Measurements from ENCODE around the gene MTHFD2L. TPM values are rescaled to one million over a fixed set of nuclear protein-coding genes. Genes with fewer than 3 reads are reported as not detected.

The MTHFD2L gene
- polyA plus RNA-seq, 1 donor from 2014 or later: 43.5 TPM

DNA sequence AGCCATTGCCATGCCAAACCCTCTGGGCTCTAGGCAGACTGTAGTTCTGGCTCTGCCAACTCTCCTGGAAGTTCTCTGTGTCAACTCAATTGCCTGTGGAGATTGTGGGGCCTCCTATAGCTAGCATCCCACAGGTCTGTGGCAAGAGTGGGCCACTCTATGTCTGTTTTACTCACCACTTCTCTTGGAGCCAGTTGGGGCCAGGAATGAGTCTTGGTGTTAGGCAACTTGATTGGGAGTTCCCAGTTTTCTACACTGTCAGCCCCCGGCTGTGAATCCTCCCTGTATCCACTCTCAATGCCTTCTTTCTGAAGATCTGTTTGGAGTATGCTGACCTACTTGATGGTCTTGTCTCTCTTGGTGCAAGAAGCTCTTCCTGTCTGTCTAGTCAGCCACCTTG lies 102.1 kb downstream of the MTHFD2L start:
- no peak for TF ChIP-seq RAD21 (conservative IDR thresholded peaks at IDR 0.05)
- TF ChIP-seq MXI1 (conservative IDR thresholded peaks at IDR 0.05; ENCODE audit: poor library complexity, severe bottlenecking): no peak
- no peak for TF ChIP-seq EZH2 (IDR thresholded peaks at IDR 0.05; ENCODE audit: borderline replicate concordance, insufficient read depth, low read length, poor library complexity, severe bottlenecking)
- TF ChIP-seq, protein P1, sequence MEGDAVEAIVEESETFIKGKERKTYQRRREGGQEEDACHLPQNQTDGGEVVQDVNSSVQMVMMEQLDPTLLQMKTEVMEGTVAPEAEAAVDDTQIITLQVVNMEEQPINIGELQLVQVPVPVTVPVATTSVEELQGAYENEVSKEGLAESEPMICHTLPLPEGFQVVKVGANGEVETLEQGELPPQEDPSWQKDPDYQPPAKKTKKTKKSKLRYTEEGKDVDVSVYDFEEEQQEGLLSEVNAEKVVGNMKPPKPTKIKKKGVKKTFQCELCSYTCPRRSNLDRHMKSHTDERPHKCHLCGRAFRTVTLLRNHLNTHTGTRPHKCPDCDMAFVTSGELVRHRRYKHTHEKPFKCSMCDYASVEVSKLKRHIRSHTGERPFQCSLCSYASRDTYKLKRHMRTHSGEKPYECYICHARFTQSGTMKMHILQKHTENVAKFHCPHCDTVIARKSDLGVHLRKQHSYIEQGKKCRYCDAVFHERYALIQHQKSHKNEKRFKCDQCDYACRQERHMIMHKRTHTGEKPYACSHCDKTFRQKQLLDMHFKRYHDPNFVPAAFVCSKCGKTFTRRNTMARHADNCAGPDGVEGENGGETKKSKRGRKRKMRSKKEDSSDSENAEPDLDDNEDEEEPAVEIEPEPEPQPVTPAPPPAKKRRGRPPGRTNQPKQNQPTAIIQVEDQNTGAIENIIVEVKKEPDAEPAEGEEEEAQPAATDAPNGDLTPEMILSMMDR (IDR thresholded peaks at IDR 0.05; ENCODE audit: poor library complexity, severe bottlenecking): no peak
- no peak for TF ChIP-seq EP300 (conservative IDR thresholded peaks at IDR 0.05; ENCODE audit: poor library complexity, severe bottlenecking)
- no peak for TF ChIP-seq TAF1 (IDR thresholded peaks at IDR 0.05; ENCODE audit: low read depth)
- no peak for TF ChIP-seq REST (IDR thresholded peaks at IDR 0.05; ENCODE audit: borderline replicate concordance)
- no peak for TF ChIP-seq SMC3 (conservative IDR thresholded peaks at IDR 0.05; ENCODE audit: poor library complexity)
- no peak for TF ChIP-seq POLR2AphosphoS5 (IDR thresholded peaks at IDR 0.05)
- no peaks in the 10 kb centered on the region for H3K27me3 ChIP-seq (ENCODE audit: insufficient read depth, low read depth, low read length)
- H3K79me2 ChIP-seq (replicated peaks; ENCODE audit: insufficient read depth, low read length): no peaks in the 10 kb centered on the region
- no peaks in the 10 kb centered on the region for H3K9me3 ChIP-seq (ENCODE audit: low read length)
- H3K9me2 ChIP-seq (ENCODE audit: insufficient read depth, low read length): no peaks in the 10 kb centered on the region
- H4K20me1 ChIP-seq (ENCODE audit: insufficient read depth): no peaks in the 10 kb centered on the region
- no peak overlapping the region for H2AFZ ChIP-seq (ENCODE audit: low read depth, low read length)
- no peak overlapping the region for H3K4me2 ChIP-seq (ENCODE audit: low read length)
- H3K9ac ChIP-seq (ENCODE audit: low read length): no peak overlapping the region
- H3K36me3 ChIP-seq (ENCODE audit: insufficient read depth, low read length): no peaks in the 10 kb centered on the region
- H3K27ac ChIP-seq (ENCODE audit: low read length): no peak overlapping the region
- no peaks in the 10 kb centered on the region for H3F3A ChIP-seq (ENCODE audit: insufficient read depth, low read length, poor library complexity, severe bottlenecking)
- H3K4me3 ChIP-seq (ENCODE audit: low read length): no peak overlapping the region

- Histone ChIP-seq H3K9me2 (ENCODE audit: insufficient read depth, low read length) (no peaks in the 10 kb centered on the region), H3K27ac (ENCODE audit: low read length) (no peak overlapping the region), H2AFZ (ENCODE audit: low read depth, low read length) (no peak overlapping the region), H3K79me2 (replicated peaks; ENCODE audit: insufficient read depth, low read length) (no peaks in the 10 kb centered on the region), H3K9me3 (ENCODE audit: low read length) (no peaks in the 10 kb centered on the region), H4K20me1 (ENCODE audit: insufficient read depth) (no peaks in the 10 kb centered on the region), H3K4me2 (ENCODE audit: low read length) (no peak overlapping the region), H3F3A (ENCODE audit: insufficient read depth, low read length, poor library complexity, severe bottlenecking) (no peaks in the 10 kb centered on the region), H3K27me3 (ENCODE audit: insufficient read depth, low read depth, low read length) (no peaks in the 10 kb centered on the region), H3K4me3 (ENCODE audit: low read length) (no peak overlapping the region), H3K9ac (ENCODE audit: low read length) (no peak overlapping the region), H3K36me3 (ENCODE audit: insufficient read depth, low read length) (no peaks in the 10 kb centered on the region)
- no peak for TF ChIP-seq TAF1 (IDR thresholded peaks at IDR 0.05; ENCODE audit: low read depth)
- TF ChIP-seq REST (IDR thresholded peaks at IDR 0.05; ENCODE audit: borderline replicate concordance): no peak
- TF ChIP-seq, protein P1 (IDR thresholded peaks at IDR 0.05; ENCODE audit: poor library complexity, severe bottlenecking): no peak
- no peak for TF ChIP-seq SMC3 (conservative IDR thresholded peaks at IDR 0.05; ENCODE audit: poor library complexity)
- TF ChIP-seq POLR2AphosphoS5 (IDR thresholded peaks at IDR 0.05): no peak
- TF ChIP-seq EP300 (conservative IDR thresholded peaks at IDR 0.05; ENCODE audit: poor library complexity, severe bottlenecking): no peak
- TF ChIP-seq MXI1 (conservative IDR thresholded peaks at IDR 0.05; ENCODE audit: poor library complexity, severe bottlenecking): no peak
- TF ChIP-seq RAD21 (conservative IDR thresholded peaks at IDR 0.05): no peak
- TF ChIP-seq EZH2 (IDR thresholded peaks at IDR 0.05; ENCODE audit: borderline replicate concordance, insufficient read depth, low read length, poor library complexity, severe bottlenecking): no peak
These were observed 104.6 kb downstream of the MTHFD2L start for GRCh38 chr4:74262522-74262921.

Data from neural cell (in vitro differentiated cells).